NB4 (cell line): ENCODE results near the gene CCDC7.
A peak's percentile ranks its signal among the peaks of the same experiment; 100 is the strongest.
"Not testable (repeated sequence)": the region's sequence is repeated elsewhere in the genome, so short reads cannot be mapped to it uniquely, and the experiment has no call there.

ENCODE experiments used
- DNase-seq: peaks from one replicate; pipeline ENCODE4 v3.0.0; 2010; ENCODE audit warnings: low read depth
- H3K4me3 ChIP-seq: one replicate; pipeline ENCODE4 v1.5.1; 2011; ENCODE audit warnings: mild to moderate bottlenecking, low read depth, low read length, moderate library complexity
- CTCF ChIP-seq: IDR thresholded peaks from one replicate; pipeline ENCODE4 v1.5.1; 2012; ENCODE audit warnings: low read depth, low read length
- MAX ChIP-seq: IDR thresholded peaks from 2 replicates; pipeline ENCODE4 v1.6.1; 2011; ENCODE audit warnings: low read depth, low read length
- MYC ChIP-seq: IDR thresholded peaks from 2 replicates; pipeline ENCODE4 v1.6.1; 2011; ENCODE audit warnings: low read depth, low read length
- POLR2A ChIP-seq: IDR thresholded peaks from 2 replicates; pipeline ENCODE4 v1.6.1; 2011; ENCODE audit warnings: mild to moderate bottlenecking; ENCODE audit not compliant: insufficient read length; ENCODE audit errors: extremely low read depth

CCDC7 gene

GRCh38 chr10:32891261-32891660, 445.3 kb downstream of the CCDC7 start:
- DNase-seq: no peak
- H3K4me3 ChIP-seq: no peak overlapping the region
- TF ChIP-seq POLR2A: no peak
- no peak for TF ChIP-seq MAX
- TF ChIP-seq MYC: no peak
- TF ChIP-seq CTCF: no peak

- no peak overlapping the region for H3K4me3 ChIP-seq
- DNase-seq: peak; percentile 26
- TF ChIP-seq POLR2A: no peak
- TF ChIP-seq CTCF: no peak
- TF ChIP-seq MAX: no peak
- no peak for TF ChIP-seq MYC
These were observed 447.5 kb downstream of the CCDC7 start for GRCh38 chr10:32893434-32893833.

GRCh38 chr10:32893916-32894664, 448.1 kb downstream of the CCDC7 start:
- TF ChIP-seq MYC: no peak
- TF ChIP-seq MAX: no peak
- no peak for TF ChIP-seq POLR2A
- no peak for TF ChIP-seq CTCF
- H3K4me3 ChIP-seq: no peak overlapping the region
- no peak for DNase-seq

GRCh38 chr10:32895200-32895968, 449.4 kb downstream of the CCDC7 start:
- DNase-seq, H3K4me3 ChIP-seq: not testable (repeated sequence)

- TF ChIP-seq MYC (no peak), MAX (no peak), POLR2A (no peak), CTCF (no peak)
- no peak overlapping the region for H3K4me3 ChIP-seq
These were observed 455.9 kb downstream of the CCDC7 start for GRCh38 chr10:32901815-32902214.

GRCh38 chr10:32905466-32905865, 459.5 kb downstream of the CCDC7 start:
- DNase-seq: no peak
- TF ChIP-seq POLR2A (no peak), MYC (no peak), MAX (no peak), CTCF (no peak)
- H3K4me3 ChIP-seq: no peak overlapping the region

More at GRCh38 chr10:32901815-32902214, 455.9 kb downstream of the CCDC7 start:
- DNase-seq: no peak
